GM21619 (cell line): Measurements from ENCODE around the gene ITPR1.

ENCODE experiments used
- ATAC-seq: cut with Tn5 transposase; IDR thresholded peaks from one replicate; pipeline ENCODE4 v1.9.1; 2021; ENCODE audit not compliant: unreplicated experiment

Gene ITPR1

GRCh38 chr3:4801892-4802291, 308.7 kb downstream of the ITPR1 start:
- no peak for ATAC-seq

- no peak for ATAC-seq
Observed at GRCh38 chr3:4802903-4803302, 309.8 kb downstream of the ITPR1 start.

- no peak for ATAC-seq
Observed at GRCh38 chr3:4804161-4805058, 311.3 kb downstream of the ITPR1 start.

GRCh38 chr3:4805662-4806061, 312.5 kb downstream of the ITPR1 start:
- ATAC-seq = no peak

- ATAC-seq = no peak
Observed at GRCh38 chr3:4806535-4807108, 313.5 kb downstream of the ITPR1 start.

GRCh38 chr3:4807381-4808280, 314.5 kb downstream of the ITPR1 start:
- ATAC-seq = no peak

- ATAC-seq = no peak
Observed at GRCh38 chr3:4808637-4809036, 315.5 kb downstream of the ITPR1 start.

GRCh38 chr3:4809922-4810321, 316.8 kb downstream of the ITPR1 start:
- no peak for ATAC-seq

- no peak for ATAC-seq
Observed at GRCh38 chr3:4812591-4812990, 319.4 kb downstream of the ITPR1 start.

GRCh38 chr3:4813909-4814304, 320.8 kb downstream of the ITPR1 start:
- no peak for ATAC-seq

GRCh38 chr3:4814305-4814903, 321.3 kb downstream of the ITPR1 start:
- ATAC-seq = no peak

GRCh38 chr3:4814904-4815574, 321.9 kb downstream of the ITPR1 start:
- ATAC-seq = no peak

GRCh38 chr3:4816306-4816705, 323.2 kb downstream of the ITPR1 start:
- no peak for ATAC-seq

GRCh38 chr3:4816718-4817117, 323.6 kb downstream of the ITPR1 start:
- ATAC-seq = no peak

- no peak for ATAC-seq
Observed at GRCh38 chr3:4817128-4817527, 324.0 kb downstream of the ITPR1 start.

GRCh38 chr3:4818164-4818563, 325.0 kb downstream of the ITPR1 start:
- no peak for ATAC-seq

GRCh38 chr3:4818986-4819693, 326.0 kb downstream of the ITPR1 start:
- ATAC-seq = no peak

GRCh38 chr3:4819746-4820145, 326.6 kb downstream of the ITPR1 start:
- no peak for ATAC-seq

- ATAC-seq = no peak
Observed at GRCh38 chr3:4820296-4821121, 327.4 kb downstream of the ITPR1 start.
